ENCODE data around the gene COBLL1. TPM values are rescaled to one million over a fixed set of nuclear protein-coding genes. Genes with fewer than 3 reads are reported as not detected.

Gene COBLL1
- total RNA-seq, 6 experiments from 2014 or later = 38.1 to 133 (median 67.6) TPM

- Histone ChIP-seq H3K27ac (no peak overlapping the region), H3K9me3 (no peaks in the 10 kb centered on the region), H3K36me3 (no peaks in the 10 kb centered on the region), H3K4me1 (no peaks in the 10 kb centered on the region), H3K4me3 (no peak overlapping the region), H3K27me3 (no peaks in the 10 kb centered on the region)
- ATAC-seq (peak in 3 of 4 donors; percentile 72 to 77 (median 74)), DNase-seq (no peak)
- TF ChIP-seq CTCF (IDR thresholded peaks at IDR 0.05) (no peak), POLR2A (IDR thresholded peaks at IDR 0.05) (no peak)
- intact Hi-C loops (cut with DNase I) = no loop called here
Measured at GRCh38 chr2:164661349-164661748, 180.3 kb downstream of the COBLL1 start.

- H3K4me3 ChIP-seq = no peak overlapping the region
- H3K4me1 ChIP-seq = no peaks in the 10 kb centered on the region
- peak in 1 of 4 donors; percentile 25 for ATAC-seq
- 75% methylated on average over 2 of the region's 2 CpGs for WGBS (ENCODE audit: insufficient coverage, low coverage, low lambda C conversion rate, missing lambda C conversion rate)
- intact Hi-C loops (cut with DNase I) = no loop called here
- no peak overlapping the region for H3K27ac ChIP-seq
- no peaks in the 10 kb centered on the region for H3K27me3 ChIP-seq
- TF ChIP-seq CTCF (IDR thresholded peaks at IDR 0.05) = no peak
- TF ChIP-seq POLR2A (IDR thresholded peaks at IDR 0.05) = no peak
- no peak for DNase-seq
- H3K9me3 ChIP-seq = no peaks in the 10 kb centered on the region
- no peaks in the 10 kb centered on the region for H3K36me3 ChIP-seq
Measured at GRCh38 chr2:164657129-164657528, 184.5 kb downstream of the COBLL1 start.

- intact Hi-C loops (cut with DNase I) = no loop called here
- H3K4me1 ChIP-seq = no peaks in the 10 kb centered on the region
- no peaks in the 10 kb centered on the region for H3K9me3 ChIP-seq
- no peak overlapping the region for H3K4me3 ChIP-seq
- no peak overlapping the region for H3K27ac ChIP-seq
- ATAC-seq = peak; percentile 38 to 48 (median 45)
- H3K36me3 ChIP-seq = no peaks in the 10 kb centered on the region
- WGBS (ENCODE audit: insufficient coverage, low coverage, low lambda C conversion rate, missing lambda C conversion rate) = 79% methylated on average over 2 of the region's 2 CpGs
- H3K27me3 ChIP-seq = no peaks in the 10 kb centered on the region
- no peak for DNase-seq
- TF ChIP-seq POLR2A (IDR thresholded peaks at IDR 0.05) = no peak
- TF ChIP-seq CTCF (IDR thresholded peaks at IDR 0.05) = peak in 2 of 4 donors; percentile 4 to 17
Measured at GRCh38 chr2:164655750-164656149, 185.9 kb downstream of the COBLL1 start.

- DNase-seq (no peak), ATAC-seq (no peak)
- Histone ChIP-seq H3K4me3 (no peak overlapping the region), H3K27ac (no peak overlapping the region), H3K4me1 (no peaks in the 10 kb centered on the region), H3K36me3 (no peaks in the 10 kb centered on the region), H3K27me3 (no peaks in the 10 kb centered on the region), H3K9me3 (no peaks in the 10 kb centered on the region)
- intact Hi-C loops (cut with DNase I) = no loop called here
- TF ChIP-seq CTCF (IDR thresholded peaks at IDR 0.05) (no peak), POLR2A (IDR thresholded peaks at IDR 0.05) (no peak)
Measured at GRCh38 chr2:164655336-164655735, 186.3 kb downstream of the COBLL1 start.

GRCh38 chr2:164651361-164651760, 190.3 kb downstream of the COBLL1 start:
- DNase-seq = no peak
- Histone ChIP-seq H3K27ac (no peak overlapping the region), H3K27me3 (no peaks in the 10 kb centered on the region), H3K36me3 (no peaks in the 10 kb centered on the region), H3K4me1 (no peaks in the 10 kb centered on the region), H3K9me3 (peaks cover 0 to 14% (median 4%) of the 10 kb centered on the region in 4 donors), H3K4me3 (no peak overlapping the region)
- TF ChIP-seq POLR2A (IDR thresholded peaks at IDR 0.05) = no peak
- no peak for TF ChIP-seq CTCF (IDR thresholded peaks at IDR 0.05)
- 78% methylated on average over 1 of the region's 1 CpG for WGBS (ENCODE audit: insufficient coverage, low coverage, low lambda C conversion rate, missing lambda C conversion rate)
- intact Hi-C loops (cut with DNase I) = no loop called here
- ATAC-seq = no peak

Measured in right lobe of liver (tissue), 6 donors.